ELR (cell line): Measurements from ENCODE around the gene DAZL.
"Not testable (repeated sequence)": the region's sequence is repeated elsewhere in the genome, so short reads cannot be mapped to it uniquely, and the experiment has no call there.

Source experiments
- DNase-seq: peaks from one replicate; pipeline ENCODE4 v3.0.0-alpha.2; 2015; ENCODE audit warnings: low read depth

DAZL gene

GRCh38 chr3:16604887-16605602 lies at the start of gene DAZL:
Gene DAZL, minus strand, starts transcription at chr3:16605423. Its CDS starts 218 bp downstream, at chr3:16605205.
- DNase-seq = no peak

GRCh38 chr3:16654976-16655375 lies 49.8 kb upstream of the DAZL start:
- no peak for DNase-seq

DNA sequence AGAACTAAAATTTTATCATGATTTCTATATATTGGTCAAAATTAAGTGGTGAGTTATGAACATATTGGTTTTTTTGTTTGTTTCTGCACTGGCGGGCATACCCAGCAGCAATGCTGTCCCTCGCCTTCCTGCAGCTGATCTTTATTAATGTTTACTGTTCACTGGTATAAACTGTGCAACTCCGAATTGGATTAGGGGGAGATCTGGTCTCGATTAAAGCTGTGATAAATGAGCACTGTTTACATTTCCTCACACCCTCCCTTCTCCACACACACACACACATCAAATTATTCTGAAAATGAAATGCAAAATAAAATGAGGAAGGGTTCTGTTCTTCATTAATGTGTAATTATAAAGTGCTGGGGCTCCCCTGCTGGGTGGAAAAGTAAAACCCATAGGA lies 48.5 kb upstream of the DAZL start:
- no peak for DNase-seq

- no peak for DNase-seq
Observed at GRCh38 chr3:16647668-16648067, 42.4 kb upstream of the DAZL start.

- DNase-seq = no peak
Observed at GRCh38 chr3:16639806-16640205, 34.6 kb upstream of the DAZL start.

- DNase-seq = no peak
Observed at GRCh38 chr3:16633948-16634347, 28.7 kb upstream of the DAZL start.

DNA sequence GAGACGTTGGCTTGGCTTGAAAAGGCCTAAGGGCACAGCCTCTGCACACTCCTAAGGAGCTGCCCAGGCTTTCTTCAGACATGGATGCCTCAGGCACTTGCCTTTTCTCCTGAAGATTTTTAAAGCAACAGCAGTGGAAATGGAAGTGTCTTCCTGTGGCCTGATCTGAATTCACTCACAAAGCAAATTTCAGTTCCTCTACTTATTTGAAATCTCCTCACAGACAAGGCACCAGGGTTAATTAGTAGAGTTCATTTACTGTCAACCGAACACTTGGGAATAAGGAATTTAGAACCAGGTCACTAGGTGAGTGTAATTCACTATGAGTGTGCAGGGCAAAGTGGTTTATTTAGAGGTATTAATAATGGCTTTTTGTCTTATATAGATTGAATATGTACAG lies 27.2 kb upstream of the DAZL start:
- no peak for DNase-seq

- peak; percentile 54 for DNase-seq
Observed at GRCh38 chr3:16618721-16619120, 13.5 kb upstream of the DAZL start.

DNA sequence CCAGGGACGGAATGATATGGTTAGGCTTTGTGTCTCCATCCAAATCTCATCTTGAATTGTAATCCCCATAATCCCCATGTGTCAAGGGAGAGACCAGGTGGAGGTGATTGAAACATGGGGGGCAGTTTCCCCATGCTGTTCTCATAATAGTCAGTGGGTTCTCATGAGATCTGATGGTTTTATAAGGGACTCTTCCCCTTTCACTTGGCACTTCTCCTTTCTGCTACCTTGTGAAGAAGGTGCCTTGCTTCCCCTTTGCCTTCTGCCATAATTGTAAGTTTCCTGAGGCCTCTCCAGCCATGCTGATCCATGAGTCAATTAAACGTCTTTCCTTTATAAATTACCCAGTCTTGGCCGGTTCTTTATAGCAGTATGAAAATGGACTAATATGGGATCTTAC lies 11.9 kb upstream of the DAZL start:
- not testable (repeated sequence) for DNase-seq

- DNase-seq = no peak
Observed at GRCh38 chr3:16616083-16616482, 10.9 kb upstream of the DAZL start.

- no peak for DNase-seq
Observed at GRCh38 chr3:16614033-16615031, 9.1 kb upstream of the DAZL start.

GRCh38 chr3:16609927-16610580 lies 4.8 kb upstream of the DAZL start:
- no peak for DNase-seq

- no peak for DNase-seq
Observed at GRCh38 chr3:16608816-16609215, 3.6 kb upstream of the DAZL start.

- DNase-seq = peak; percentile 38
Observed at GRCh38 chr3:16607718-16608117, 2.5 kb upstream of the DAZL start.

GRCh38 chr3:16606398-16606797 lies 1.2 kb upstream of the DAZL start:
- peak; percentile 22 for DNase-seq

DNA sequence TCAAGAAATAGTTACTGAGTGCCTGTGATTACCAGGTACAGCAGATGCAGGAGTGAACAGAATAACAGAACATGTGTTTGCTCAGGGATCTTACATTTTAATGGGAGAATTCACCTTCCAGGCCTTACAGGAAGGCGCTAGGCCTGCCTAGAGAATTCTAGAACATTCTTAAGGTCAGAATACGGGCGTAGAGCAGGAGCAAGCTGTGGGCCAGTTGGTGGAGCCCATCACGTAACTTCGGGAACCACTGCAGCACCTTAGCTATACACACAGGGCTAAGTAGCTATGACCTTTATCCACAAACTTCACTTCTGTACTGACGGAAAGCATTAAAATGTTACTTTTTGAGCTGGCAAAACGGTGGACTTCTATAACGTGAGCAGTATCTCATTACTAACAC lies 743 bp upstream of the DAZL start:
- DNase-seq = no peak

- DNase-seq = no peak
Observed at GRCh38 chr3:16604433-16604832, 790 bp downstream of the DAZL start.

- no peak for DNase-seq
Observed at GRCh38 chr3:16601537-16602005, 3.7 kb downstream of the DAZL start.

- DNase-seq = peak; percentile 82
Observed at GRCh38 chr3:16600780-16601536, 4.3 kb downstream of the DAZL start.

GRCh38 chr3:16599694-16600093 lies 5.5 kb downstream of the DAZL start:
- no peak for DNase-seq

DNA sequence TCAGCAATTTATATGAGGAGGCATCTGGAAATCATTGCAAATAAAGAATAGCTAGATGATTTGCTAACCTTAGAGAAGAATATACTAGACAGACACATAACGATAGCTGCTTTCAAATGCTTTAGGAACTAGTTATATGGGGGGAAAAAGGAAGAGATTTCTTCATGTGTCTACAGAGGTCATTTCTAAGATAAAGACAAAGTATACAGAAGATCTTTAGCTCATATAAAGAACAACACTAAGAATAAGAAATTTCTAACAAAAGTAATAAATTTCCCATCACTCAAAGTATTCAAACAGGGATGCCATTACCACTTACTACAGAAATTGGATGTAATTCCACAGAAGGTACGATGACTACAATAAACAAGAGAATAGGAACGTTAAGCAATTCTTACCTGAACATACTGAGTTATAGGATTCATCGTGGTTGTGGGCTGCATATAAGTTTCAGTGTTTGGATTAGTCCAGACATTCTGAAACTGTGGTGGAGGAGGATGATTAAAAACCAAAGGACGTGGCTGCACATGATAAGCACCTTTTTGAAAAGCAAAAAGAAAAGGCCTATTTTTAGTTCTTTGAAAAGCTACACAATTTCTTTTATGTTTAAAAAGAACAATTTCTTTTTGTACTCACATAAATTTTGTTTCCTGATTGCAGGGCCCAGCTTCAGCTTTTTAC lies 8.7 kb downstream of the DAZL start:
- DNase-seq = no peak
